Measurements from ENCODE around the gene CFAP97.
A peak's percentile ranks its signal among the peaks of the same experiment; 100 is the strongest.
"Not testable (repeated sequence)": the region's sequence is repeated elsewhere in the genome, so short reads cannot be mapped to it uniquely, and the experiment has no call there.

The CFAP97 gene

GRCh38 chr4:185203486-185204237 lies at the start of gene CFAP97:
CFAP97 (minus strand) TSS chr4:185204000; CDS start chr4:185191196, 12,804 bp downstream.
- peak; percentile 69 for DNase-seq (ENCODE audit: low read depth, low spot score)

- DNase-seq (ENCODE audit: low read depth, low spot score) = no peak
These were observed 45.3 kb upstream of the CFAP97 start for GRCh38 chr4:185249105-185249504.

- no peak for DNase-seq (ENCODE audit: low read depth, low spot score)
These were observed 44.7 kb upstream of the CFAP97 start for GRCh38 chr4:185248393-185249039.

- DNase-seq (ENCODE audit: low read depth, low spot score) = no peak
These were observed 43.4 kb upstream of the CFAP97 start for GRCh38 chr4:185247151-185247550.

GRCh38 chr4:185246453-185246852 lies 42.7 kb upstream of the CFAP97 start:
- no peak for DNase-seq (ENCODE audit: low read depth, low spot score)

GRCh38 chr4:185244763-185245162 lies 41.0 kb upstream of the CFAP97 start:
- DNase-seq (ENCODE audit: low read depth, low spot score) = no peak

GRCh38 chr4:185243879-185244278 lies 40.1 kb upstream of the CFAP97 start:
- no peak for DNase-seq (ENCODE audit: low read depth, low spot score)

GRCh38 chr4:185242749-185243533 lies 39.1 kb upstream of the CFAP97 start:
- no peak for DNase-seq (ENCODE audit: low read depth, low spot score)

GRCh38 chr4:185240486-185240885 lies 36.7 kb upstream of the CFAP97 start:
- not testable (repeated sequence) for DNase-seq (ENCODE audit: low read depth, low spot score)

GRCh38 chr4:185238750-185239149 lies 35.0 kb upstream of the CFAP97 start:
- DNase-seq (ENCODE audit: low read depth, low spot score) = no peak

GRCh38 chr4:185238215-185238681 lies 34.4 kb upstream of the CFAP97 start:
- no peak for DNase-seq (ENCODE audit: low read depth, low spot score)

GRCh38 chr4:185237175-185237574 lies 33.4 kb upstream of the CFAP97 start:
- DNase-seq (ENCODE audit: low read depth, low spot score) = no peak

- DNase-seq (ENCODE audit: low read depth, low spot score) = no peak
These were observed 32.2 kb upstream of the CFAP97 start for GRCh38 chr4:185235843-185236503.

GRCh38 chr4:185235119-185235842 lies 31.5 kb upstream of the CFAP97 start:
- DNase-seq (ENCODE audit: low read depth, low spot score) = no peak

GRCh38 chr4:185232370-185232769 lies 28.6 kb upstream of the CFAP97 start:
- DNase-seq (ENCODE audit: low read depth, low spot score) = no peak

- DNase-seq (ENCODE audit: low read depth, low spot score) = no peak
These were observed 25.4 kb upstream of the CFAP97 start for GRCh38 chr4:185229021-185229818.

- no peak for DNase-seq (ENCODE audit: low read depth, low spot score)
These were observed 24.0 kb upstream of the CFAP97 start for GRCh38 chr4:185227713-185228278.

- DNase-seq (ENCODE audit: low read depth, low spot score) = no peak
These were observed 23.3 kb upstream of the CFAP97 start for GRCh38 chr4:185227131-185227551.

GRCh38 chr4:185225940-185226339 lies 22.1 kb upstream of the CFAP97 start:
- no peak for DNase-seq (ENCODE audit: low read depth, low spot score)

GRCh38 chr4:185224597-185224996 lies 20.8 kb upstream of the CFAP97 start:
- no peak for DNase-seq (ENCODE audit: low read depth, low spot score)

Data from activated CD4-positive, CD25-positive, alpha-beta regulatory T cell treated with anti-CD3 and anti-CD28 coated beads, Interleukin-2, amount 50 U/mL, for 16 hours (primary cell).